Esophagus muscularis mucosa (tissue), 4 donors: ENCODE measurements around the gene L2HGDH.

Source experiments
- EP300 ChIP-seq: sonication (generic); formaldehyde crosslinking; IDR thresholded peaks from one replicate; pipeline ENCODE4 v1.6.1; 2017; ENCODE audit warnings: antibody characterized with exemption
- POLR2A ChIP-seq: fragments of 450-650 bp; IDR thresholded peaks from one replicate; pipeline ENCODE4 v1.6.1; 2017; ENCODE audit warnings: antibody characterized with exemption, moderate library complexity, mild to moderate bottlenecking, low read depth
- POLR2AphosphoS5 ChIP-seq, 2 donors: sonication (generic); formaldehyde crosslinking; IDR thresholded peaks; one replicate each; pipeline ENCODE4 v1.6.1; 2017; ENCODE audit warnings: antibody characterized with exemption in 2 of 2
- TF ChIP-seq, protein P1 (sequence below), 3 experiments: fragments of 200-600 bp in 2 of 3; fragments of 450-650 bp in 1 of 3; sonication (generic) in 2 of 3; IDR thresholded peaks; one replicate each; pipeline ENCODE4 v1.5.1; 2017 to 2019; ENCODE audit warnings: antibody characterized with exemption in 3 of 3, mild to moderate bottlenecking in 2 of 3, moderate library complexity in 1 of 3

DNA sequence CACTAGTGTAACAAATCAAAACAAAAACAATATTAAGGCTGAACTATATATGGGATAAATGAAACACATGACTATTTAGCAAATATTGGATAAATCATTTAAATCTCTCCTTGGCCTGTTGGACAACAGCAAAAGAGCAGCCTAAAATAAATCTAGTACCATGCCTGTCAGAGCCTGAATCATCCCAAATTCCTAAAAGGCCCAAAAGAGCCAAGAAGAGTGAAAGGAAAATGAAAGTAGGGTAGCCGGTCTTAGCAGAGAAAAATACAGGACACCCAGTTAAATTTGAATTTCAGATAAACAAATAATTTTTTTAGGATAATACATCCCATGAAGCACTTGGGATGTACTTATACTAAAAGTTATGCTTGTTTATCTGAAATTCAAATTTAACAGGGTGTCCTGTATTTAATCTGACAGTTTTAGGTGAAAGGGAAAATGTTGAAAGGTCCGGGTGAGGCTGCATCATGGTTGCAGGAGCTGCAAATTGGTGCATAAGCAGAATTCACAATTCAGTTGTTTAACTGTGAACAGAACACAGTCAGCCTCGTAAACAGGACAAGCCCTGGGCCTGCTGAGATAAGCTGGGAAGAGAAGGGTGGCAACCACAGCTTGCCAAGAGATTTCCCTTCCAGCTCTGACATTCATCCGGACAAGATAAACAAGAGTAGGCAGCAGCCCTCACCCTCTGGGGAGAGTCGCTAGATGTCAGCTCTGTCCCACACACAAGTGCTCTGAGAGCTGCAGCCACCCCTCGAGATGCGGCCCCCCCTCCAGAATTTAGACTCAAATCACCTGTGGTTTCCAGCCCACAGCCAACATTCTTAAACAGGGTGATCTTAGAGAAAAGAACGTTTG, 30.4 kb upstream of the L2HGDH start:
- TF ChIP-seq, protein P1, sequence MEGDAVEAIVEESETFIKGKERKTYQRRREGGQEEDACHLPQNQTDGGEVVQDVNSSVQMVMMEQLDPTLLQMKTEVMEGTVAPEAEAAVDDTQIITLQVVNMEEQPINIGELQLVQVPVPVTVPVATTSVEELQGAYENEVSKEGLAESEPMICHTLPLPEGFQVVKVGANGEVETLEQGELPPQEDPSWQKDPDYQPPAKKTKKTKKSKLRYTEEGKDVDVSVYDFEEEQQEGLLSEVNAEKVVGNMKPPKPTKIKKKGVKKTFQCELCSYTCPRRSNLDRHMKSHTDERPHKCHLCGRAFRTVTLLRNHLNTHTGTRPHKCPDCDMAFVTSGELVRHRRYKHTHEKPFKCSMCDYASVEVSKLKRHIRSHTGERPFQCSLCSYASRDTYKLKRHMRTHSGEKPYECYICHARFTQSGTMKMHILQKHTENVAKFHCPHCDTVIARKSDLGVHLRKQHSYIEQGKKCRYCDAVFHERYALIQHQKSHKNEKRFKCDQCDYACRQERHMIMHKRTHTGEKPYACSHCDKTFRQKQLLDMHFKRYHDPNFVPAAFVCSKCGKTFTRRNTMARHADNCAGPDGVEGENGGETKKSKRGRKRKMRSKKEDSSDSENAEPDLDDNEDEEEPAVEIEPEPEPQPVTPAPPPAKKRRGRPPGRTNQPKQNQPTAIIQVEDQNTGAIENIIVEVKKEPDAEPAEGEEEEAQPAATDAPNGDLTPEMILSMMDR (IDR thresholded peaks at IDR 0.05), result peak; percentile 21 to 47 (median 43)
- TF ChIP-seq POLR2A (no peak), POLR2AphosphoS5 (IDR thresholded peaks at IDR 0.05) (peak; percentile 7 to 43), EP300 (no peak)
